RWPE2 (cell line): ENCODE data around the gene SNURF.
"Not testable (repeated sequence)": the region's sequence is repeated elsewhere in the genome, so short reads cannot be mapped to it uniquely, and the experiment has no call there.

ENCODE experiments used
- ATAC-seq: fragments of 200-7000 bp; cut with Tn5 transposase; 3 replicates; pipeline ENCODE4 v1.9.1; 2021; ENCODE audit warnings: low read depth
- DNase-seq: peaks from one replicate; pipeline ENCODE4 v3.0.0-alpha.2; 2020; ENCODE audit warnings: low spot score
- H3K27ac ChIP-seq: fragments of 450-650 bp; 2 replicates; pipeline ENCODE4 v1.5.1; 2017; ENCODE audit warnings: mild to moderate bottlenecking; ENCODE audit not compliant: poor library complexity, severe bottlenecking
- H3K27me3 ChIP-seq: fragments of 250-450 bp; sonication (Bioruptor Pico); 2 replicates; pipeline ENCODE4 v1.5.1; 2021; ENCODE audit warnings: mild to moderate bottlenecking, moderate library complexity; ENCODE audit not compliant: insufficient read depth, poor library complexity, severe bottlenecking
- H3K36me3 ChIP-seq: fragments of 250-450 bp; sonication (Bioruptor Pico); 2 replicates; pipeline ENCODE4 v1.5.1; 2020; ENCODE audit warnings: low read depth, mild to moderate bottlenecking, moderate library complexity
- H3K4me1 ChIP-seq: fragments of 250-450 bp; sonication (Bioruptor Pico); 2 replicates; pipeline ENCODE4 v1.5.1; 2021; ENCODE audit warnings: mild to moderate bottlenecking, moderate library complexity; ENCODE audit not compliant: insufficient read depth, poor library complexity, severe bottlenecking
- H3K4me3 ChIP-seq: fragments of 250-450 bp; sonication (Bioruptor Pico); 2 replicates; pipeline ENCODE4 v1.5.1; 2021; ENCODE audit warnings: mild to moderate bottlenecking, moderate library complexity; ENCODE audit not compliant: severe bottlenecking
- H3K9me3 ChIP-seq: fragments of 250-450 bp; sonication (Bioruptor Pico); 2 replicates; pipeline ENCODE4 v1.5.1; 2021; ENCODE audit warnings: mild to moderate bottlenecking, moderate library complexity; ENCODE audit not compliant: severe bottlenecking
- TF ChIP-seq, protein P1 (sequence below): fragments of 450-650 bp; IDR thresholded peaks from one replicate; pipeline ENCODE4 v1.5.1; 2017; ENCODE audit warnings: mild to moderate bottlenecking, moderate library complexity; ENCODE audit not compliant: poor library complexity, severe bottlenecking

The SNURF gene, protein sequence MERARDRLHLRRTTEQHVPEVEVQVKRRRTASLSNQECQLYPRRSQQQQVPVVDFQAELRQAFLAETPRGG

DNA sequence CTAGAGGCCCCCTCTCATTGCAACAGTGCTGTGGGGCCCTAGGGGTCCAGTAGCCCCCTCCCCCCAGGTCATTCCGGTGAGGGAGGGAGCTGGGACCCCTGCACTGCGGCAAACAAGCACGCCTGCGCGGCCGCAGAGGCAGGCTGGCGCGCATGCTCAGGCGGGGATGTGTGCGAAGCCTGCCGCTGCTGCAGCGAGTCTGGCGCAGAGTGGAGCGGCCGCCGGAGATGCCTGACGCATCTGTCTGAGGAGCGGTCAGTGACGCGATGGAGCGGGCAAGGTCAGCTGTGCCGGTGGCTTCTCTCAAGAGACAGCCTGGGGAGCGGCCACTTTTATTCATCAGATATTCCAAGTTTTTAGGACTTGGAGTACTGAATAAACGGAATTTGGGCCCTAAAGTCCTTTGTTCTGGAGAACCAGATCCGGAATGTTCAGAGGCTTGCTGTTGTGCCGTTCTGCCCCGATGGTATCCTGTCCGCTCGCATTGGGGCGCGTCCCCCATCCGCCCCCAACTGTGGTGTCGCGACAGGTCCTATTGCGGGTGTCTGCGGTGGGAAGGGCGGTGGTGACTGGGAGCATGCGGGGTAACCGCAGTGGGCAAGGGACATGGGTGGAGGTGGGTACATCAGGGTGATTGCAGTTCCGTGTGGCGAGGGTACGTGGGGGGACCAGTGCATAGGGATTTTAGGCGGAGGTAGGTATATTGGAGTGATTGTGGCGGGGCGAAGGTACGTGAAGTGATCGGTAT lies at the start of gene SNURF, which contains the start of gene SNRPN:
Gene SNURF (plus strand): TSS at position 205 of the 748 bp plus-strand sequence. CDS start 62 bp downstream, at position 267.
Gene SNRPN (plus strand): TSS at position 205 of the 748 bp plus-strand sequence. CDS start 19,467 bp downstream, outside the sequence.
- peak within 1 kb of the TSS; percentile 58 for H3K4me3 ChIP-seq
- peaks cover 5% of the 10 kb centered on the region for H3K4me1 ChIP-seq
- peak; percentile 85 for DNase-seq
- ATAC-seq: peak; percentile 81
- TF ChIP-seq, protein P1, sequence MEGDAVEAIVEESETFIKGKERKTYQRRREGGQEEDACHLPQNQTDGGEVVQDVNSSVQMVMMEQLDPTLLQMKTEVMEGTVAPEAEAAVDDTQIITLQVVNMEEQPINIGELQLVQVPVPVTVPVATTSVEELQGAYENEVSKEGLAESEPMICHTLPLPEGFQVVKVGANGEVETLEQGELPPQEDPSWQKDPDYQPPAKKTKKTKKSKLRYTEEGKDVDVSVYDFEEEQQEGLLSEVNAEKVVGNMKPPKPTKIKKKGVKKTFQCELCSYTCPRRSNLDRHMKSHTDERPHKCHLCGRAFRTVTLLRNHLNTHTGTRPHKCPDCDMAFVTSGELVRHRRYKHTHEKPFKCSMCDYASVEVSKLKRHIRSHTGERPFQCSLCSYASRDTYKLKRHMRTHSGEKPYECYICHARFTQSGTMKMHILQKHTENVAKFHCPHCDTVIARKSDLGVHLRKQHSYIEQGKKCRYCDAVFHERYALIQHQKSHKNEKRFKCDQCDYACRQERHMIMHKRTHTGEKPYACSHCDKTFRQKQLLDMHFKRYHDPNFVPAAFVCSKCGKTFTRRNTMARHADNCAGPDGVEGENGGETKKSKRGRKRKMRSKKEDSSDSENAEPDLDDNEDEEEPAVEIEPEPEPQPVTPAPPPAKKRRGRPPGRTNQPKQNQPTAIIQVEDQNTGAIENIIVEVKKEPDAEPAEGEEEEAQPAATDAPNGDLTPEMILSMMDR: no peak
- H3K27ac ChIP-seq: peak within 1 kb of the TSS; percentile 71
- no peaks in the 10 kb centered on the region for H3K27me3 ChIP-seq
- peaks cover 12% of the 10 kb centered on the region for H3K36me3 ChIP-seq
- H3K9me3 ChIP-seq: peaks cover 3% of the 10 kb centered on the region

DNA sequence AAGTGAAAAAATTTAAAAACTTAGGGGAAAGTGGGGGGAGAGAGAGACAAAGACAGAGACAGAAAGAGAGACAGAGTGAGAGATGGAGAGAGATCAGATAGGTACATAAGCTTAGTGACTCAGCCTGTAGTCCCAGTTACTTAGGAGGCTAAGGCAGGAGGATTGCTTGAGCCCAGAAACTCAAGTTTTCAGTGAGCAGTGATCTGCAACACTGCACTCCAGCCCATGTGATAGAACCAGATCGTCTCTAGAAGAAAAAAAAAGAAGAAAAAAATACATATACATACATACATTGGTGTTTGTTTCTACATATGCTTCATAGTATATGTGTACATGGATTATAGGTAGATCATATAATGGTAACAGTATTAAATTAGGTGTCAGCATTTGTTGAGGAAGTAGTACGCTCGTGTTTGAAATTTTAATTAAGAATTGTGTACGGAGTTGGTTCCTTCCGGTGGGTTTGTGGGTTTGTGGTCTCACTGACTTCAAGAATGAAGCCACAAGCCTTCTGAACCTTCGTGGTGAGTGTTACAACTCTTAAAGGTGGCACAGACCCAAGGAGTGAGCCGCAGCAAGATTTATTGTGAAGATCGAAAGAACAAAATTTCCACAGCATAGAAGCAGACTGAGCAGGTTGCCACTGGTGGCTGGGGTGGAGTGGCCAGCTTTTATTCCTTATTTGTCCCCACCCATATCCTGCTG lies 38.3 kb upstream of the SNURF start:
- Histone ChIP-seq H3K36me3 (no peaks in the 10 kb centered on the region), H3K4me1 (peaks cover 2% of the 10 kb centered on the region), H3K27ac (no peak overlapping the region), H3K27me3 (no peaks in the 10 kb centered on the region), H3K4me3 (no peak overlapping the region), H3K9me3 (peaks cover 3% of the 10 kb centered on the region)
- TF ChIP-seq, protein P1: no peak
- ATAC-seq (no peak), DNase-seq (no peak)

DNA sequence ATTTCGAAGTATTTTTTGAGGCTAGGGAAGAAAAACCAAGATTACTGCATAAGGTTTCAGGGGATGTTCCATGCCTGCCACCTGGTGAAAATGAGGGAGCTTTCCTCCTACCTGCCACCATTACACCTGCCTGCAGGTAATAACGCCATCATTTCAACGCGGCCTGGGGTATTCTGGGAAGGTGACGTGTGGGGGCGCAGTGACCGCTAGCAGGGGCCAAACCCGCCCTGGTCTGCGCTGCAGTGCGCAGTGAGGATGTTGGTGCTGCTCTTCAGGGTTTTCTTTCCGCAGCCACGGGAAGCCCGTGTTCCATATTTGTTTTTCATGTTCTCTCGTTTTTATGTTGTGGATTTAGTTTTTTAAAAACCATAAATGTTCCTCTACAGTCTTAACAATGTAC lies 37.4 kb upstream of the SNURF start:
- Histone ChIP-seq H3K4me1 (peaks cover 2% of the 10 kb centered on the region), H3K4me3 (no peak overlapping the region), H3K9me3 (peaks cover 3% of the 10 kb centered on the region), H3K36me3 (no peaks in the 10 kb centered on the region), H3K27ac (no peak overlapping the region), H3K27me3 (no peaks in the 10 kb centered on the region)
- ATAC-seq (no peak), DNase-seq (no peak)
- TF ChIP-seq, protein P1: no peak

DNA sequence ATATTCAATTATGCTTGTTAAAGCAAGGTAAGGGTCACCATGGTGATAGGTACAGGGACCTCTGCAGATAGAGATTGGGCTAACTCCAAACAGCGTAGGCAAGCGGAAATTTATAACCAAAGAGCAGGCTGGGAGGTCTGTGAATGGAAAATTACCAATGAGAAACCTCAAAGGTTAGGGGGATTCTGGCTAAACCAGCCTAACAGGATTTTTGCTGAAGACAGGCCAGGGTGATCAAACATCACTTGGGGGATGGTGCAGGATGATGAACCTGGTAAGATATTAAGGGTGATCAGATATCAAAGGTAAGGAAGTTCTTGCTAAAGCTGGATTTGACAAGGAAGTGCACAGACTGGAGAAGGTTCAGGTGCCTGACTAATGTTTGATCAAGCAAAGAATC lies 35.3 kb upstream of the SNURF start:
- ATAC-seq (peak; percentile 81), DNase-seq (no peak)
- no peak overlapping the region for H3K4me3 ChIP-seq
- peaks cover 2% of the 10 kb centered on the region for H3K4me1 ChIP-seq
- no peaks in the 10 kb centered on the region for H3K27me3 ChIP-seq
- peaks cover 3% of the 10 kb centered on the region for H3K9me3 ChIP-seq
- H3K36me3 ChIP-seq: no peaks in the 10 kb centered on the region
- H3K27ac ChIP-seq: peak overlapping the region; percentile 26
- TF ChIP-seq, protein P1: no peak

DNA sequence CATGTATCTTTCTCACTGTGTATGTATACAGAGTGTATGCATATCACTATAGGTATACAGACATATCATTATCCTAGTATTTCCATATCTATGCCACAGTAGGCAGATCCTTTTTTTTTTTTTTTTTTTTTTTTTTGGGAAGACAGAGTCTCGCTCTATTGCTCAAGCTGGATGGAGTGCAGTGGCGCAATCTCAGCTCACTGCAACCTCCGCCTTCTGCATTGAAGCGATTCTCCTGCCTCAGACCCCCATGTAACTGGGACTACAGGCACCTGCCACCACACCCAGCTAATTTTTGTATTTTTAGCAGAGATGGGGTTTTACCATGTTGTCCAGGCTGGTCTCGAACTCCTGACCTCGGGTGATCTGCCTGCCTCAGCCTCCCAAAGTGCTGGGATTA lies 32.0 kb upstream of the SNURF start:
- H3K4me3 ChIP-seq, H3K36me3 ChIP-seq, ATAC-seq, H3K9me3 ChIP-seq, DNase-seq, H3K27ac ChIP-seq, H3K4me1 ChIP-seq, H3K27me3 ChIP-seq: not testable (repeated sequence)
